Measurements from ENCODE around the gene COPZ2.

- TF ChIP-seq EZH2phosphoT487 (IDR thresholded peaks at IDR 0.05; ENCODE audit: borderline replicate concordance, low read length) (no peak), CTCF (conservative IDR thresholded peaks at IDR 0.05; ENCODE audit: low read depth, low read length) (no peak), EZH2 (IDR thresholded peaks at IDR 0.05; ENCODE audit: low read length, unreplicated experiment) (no peak)
Observed at GRCh38 chr17:48053758-48054237, 16.2 kb upstream of the COPZ2 start.
